GM12878 (cell line): Measurements from ENCODE around the gene SSTR4.

Experiments used
- BCL11A ChIP-seq: IDR thresholded peaks from 2 replicates; pipeline ENCODE4 v1.6.1; 2011; ENCODE audit warnings: low read depth, low read length
- GABPA ChIP-seq: IDR thresholded peaks from 2 replicates; pipeline ENCODE4 v1.6.1; 2014; ENCODE audit warnings: antibody characterized with exemption, low read depth, mild to moderate bottlenecking, inconsistent platforms
- PAX5 ChIP-seq: IDR thresholded peaks from 2 replicates; pipeline ENCODE4 v1.6.1; 2011; ENCODE audit warnings: low read depth, low read length, borderline replicate concordance
- POLR2A ChIP-seq: IDR thresholded peaks from 2 replicates; pipeline ENCODE4 v1.6.1; 2011; ENCODE audit warnings: low read depth, mild to moderate bottlenecking, low read length
- RAD21 ChIP-seq: IDR thresholded peaks from 2 replicates; pipeline ENCODE4 v1.6.1; 2011; ENCODE audit warnings: mild to moderate bottlenecking, low read depth, low read length, moderate library complexity; ENCODE audit not compliant: insufficient read depth
- SREBF1 ChIP-seq: IDR thresholded peaks from 2 replicates; pipeline ENCODE4 v1.6.1; 2012; ENCODE audit warnings: mild to moderate bottlenecking, low read length
- TCF12 ChIP-seq: IDR thresholded peaks from 2 replicates; pipeline ENCODE4 v1.6.1; 2011; ENCODE audit warnings: low read depth, mild to moderate bottlenecking, low read length
- ZNF207 ChIP-seq: fragments of 450-650 bp; IDR thresholded peaks from 2 replicates; pipeline ENCODE4 v1.6.1; 2014; ENCODE audit warnings: antibody characterized with exemption, mild to moderate bottlenecking, borderline replicate concordance
- TF ChIP-seq, protein P1 (sequence below), 3 experiments: IDR thresholded peaks in 2 of 3; conservative IDR thresholded peaks in 1 of 3; 2 replicates each; pipeline ENCODE4 v1.5.1; 2011; ENCODE audit warnings: low read depth in 3 of 3, low read length in 3 of 3, mild to moderate bottlenecking in 3 of 3, control low read depth in 2 of 3, moderate library complexity in 2 of 3, inconsistent platforms in 1 of 3, mixed read lengths in 1 of 3; ENCODE audit not compliant: control insufficient read depth in 2 of 3, insufficient read depth in 1 of 3; ENCODE audit errors: extremely low read depth in 1 of 3
- TF ChIP-seq, protein P2 (sequence below): IDR thresholded peaks from 2 replicates; pipeline ENCODE4 v1.6.1; 2011; ENCODE audit warnings: mild to moderate bottlenecking, low read depth, low read length, moderate library complexity; ENCODE audit not compliant: insufficient replicate concordance

DNA sequence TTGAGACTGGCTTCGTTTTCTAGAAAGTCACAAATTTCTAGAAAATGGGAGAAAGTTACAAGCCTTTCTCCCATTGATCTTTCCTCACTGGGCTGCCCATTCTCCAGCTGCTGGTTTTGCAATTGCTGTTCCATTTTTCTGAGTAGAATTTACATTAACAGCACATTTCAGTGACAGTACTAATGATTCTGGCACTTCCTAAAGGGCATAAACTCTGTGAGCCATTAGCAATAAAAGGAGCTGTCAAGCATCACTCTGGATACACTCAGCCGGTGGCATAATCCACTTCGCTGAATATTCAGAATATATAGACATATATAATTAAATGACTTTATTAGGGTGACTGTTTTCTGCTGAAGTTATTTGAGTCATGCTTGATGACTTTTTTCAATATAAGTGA lies 6.7 kb upstream of the SSTR4 start:
- no peak for TF ChIP-seq RAD21
- no peak for TF ChIP-seq TCF12
- no peak for TF ChIP-seq PAX5
- TF ChIP-seq, protein P1, sequence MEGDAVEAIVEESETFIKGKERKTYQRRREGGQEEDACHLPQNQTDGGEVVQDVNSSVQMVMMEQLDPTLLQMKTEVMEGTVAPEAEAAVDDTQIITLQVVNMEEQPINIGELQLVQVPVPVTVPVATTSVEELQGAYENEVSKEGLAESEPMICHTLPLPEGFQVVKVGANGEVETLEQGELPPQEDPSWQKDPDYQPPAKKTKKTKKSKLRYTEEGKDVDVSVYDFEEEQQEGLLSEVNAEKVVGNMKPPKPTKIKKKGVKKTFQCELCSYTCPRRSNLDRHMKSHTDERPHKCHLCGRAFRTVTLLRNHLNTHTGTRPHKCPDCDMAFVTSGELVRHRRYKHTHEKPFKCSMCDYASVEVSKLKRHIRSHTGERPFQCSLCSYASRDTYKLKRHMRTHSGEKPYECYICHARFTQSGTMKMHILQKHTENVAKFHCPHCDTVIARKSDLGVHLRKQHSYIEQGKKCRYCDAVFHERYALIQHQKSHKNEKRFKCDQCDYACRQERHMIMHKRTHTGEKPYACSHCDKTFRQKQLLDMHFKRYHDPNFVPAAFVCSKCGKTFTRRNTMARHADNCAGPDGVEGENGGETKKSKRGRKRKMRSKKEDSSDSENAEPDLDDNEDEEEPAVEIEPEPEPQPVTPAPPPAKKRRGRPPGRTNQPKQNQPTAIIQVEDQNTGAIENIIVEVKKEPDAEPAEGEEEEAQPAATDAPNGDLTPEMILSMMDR (IDR thresholded peaks at IDR 0.05 in 2 of 3, conservative IDR thresholded peaks at IDR 0.05 in 1 of 3; ENCODE audit: control insufficient read depth in 2 of 3, extremely low read depth in 1 of 3, insufficient read depth in 1 of 3, low read depth in 3 of 3, low read length in 3 of 3): no peak
- TF ChIP-seq POLR2A: no peak
- TF ChIP-seq, protein P2, sequence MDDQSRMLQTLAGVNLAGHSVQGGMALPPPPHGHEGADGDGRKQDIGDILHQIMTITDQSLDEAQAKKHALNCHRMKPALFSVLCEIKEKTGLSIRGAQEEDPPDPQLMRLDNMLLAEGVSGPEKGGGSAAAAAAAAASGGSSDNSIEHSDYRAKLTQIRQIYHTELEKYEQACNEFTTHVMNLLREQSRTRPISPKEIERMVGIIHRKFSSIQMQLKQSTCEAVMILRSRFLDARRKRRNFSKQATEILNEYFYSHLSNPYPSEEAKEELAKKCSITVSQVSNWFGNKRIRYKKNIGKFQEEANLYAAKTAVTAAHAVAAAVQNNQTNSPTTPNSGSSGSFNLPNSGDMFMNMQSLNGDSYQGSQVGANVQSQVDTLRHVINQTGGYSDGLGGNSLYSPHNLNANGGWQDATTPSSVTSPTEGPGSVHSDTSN: no peak
- TF ChIP-seq SREBF1: no peak
- TF ChIP-seq ZNF207: no peak
- no peak for TF ChIP-seq GABPA
- no peak for TF ChIP-seq BCL11A
